Occipital lobe (tissue), 2 donors: Measurements from ENCODE around the gene PCDH9. TPM values are rescaled to one million over a fixed set of nuclear protein-coding genes. Genes with fewer than 3 reads are reported as not detected.
A peak's percentile ranks its signal among the peaks of the same experiment; 100 is the strongest.
"Not testable (repeated sequence)": the region's sequence is repeated elsewhere in the genome, so short reads cannot be mapped to it uniquely, and the experiment has no call there.

Experiments
- DNase-seq: peaks from one replicate; lab custom pipeline; 2025; lab: John Stamatoyannopoulos, UW
- total RNA-seq: library from RNA; depleted of rRNA; stranded (reverse); fragments of >200 nt; gene quantifications from one replicate; pipeline ENCODE4 v1.2.3, GENCODE V29; 2014

The PCDH9 gene
- total RNA-seq, 1 donor from 2014 or later: 113 TPM

DNA sequence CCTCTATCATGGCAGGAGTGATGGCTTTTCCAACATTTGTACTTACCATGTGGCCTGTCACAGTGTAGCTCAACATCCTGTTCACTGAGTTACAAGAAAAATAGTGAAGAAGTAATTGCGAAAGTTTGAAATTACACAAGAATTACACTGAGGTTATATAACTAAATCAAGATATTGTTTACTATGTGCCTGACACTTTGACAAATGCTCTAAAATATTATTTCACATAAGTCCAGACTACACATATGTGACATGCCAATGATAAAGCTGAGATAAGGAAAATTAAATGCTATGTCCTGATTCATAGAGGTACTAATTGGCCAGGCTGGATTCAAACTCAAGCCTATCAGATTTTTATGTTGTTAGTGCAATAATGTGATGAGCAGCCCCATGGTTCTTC, 451.7 kb downstream of the PCDH9 start:
- no peak for DNase-seq

DNA sequence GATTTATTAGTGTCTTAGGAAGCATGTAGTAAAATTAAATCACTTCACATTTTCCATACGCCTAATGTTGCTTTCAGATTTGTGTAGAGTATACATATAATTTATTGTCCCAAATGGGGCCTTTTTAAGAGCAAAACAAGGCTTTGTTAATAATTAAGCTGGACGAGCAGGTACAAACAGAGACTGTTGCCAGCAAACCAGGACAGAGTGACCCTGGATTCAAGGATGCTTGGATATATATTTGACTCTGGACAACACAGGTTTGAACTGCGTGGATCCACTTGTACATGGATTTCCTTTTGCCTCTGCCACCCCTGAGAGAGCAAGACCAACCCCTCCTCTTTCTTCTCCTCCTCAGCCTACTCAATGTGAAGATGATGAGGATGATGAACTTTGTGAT, 454.9 kb downstream of the PCDH9 start:
- no peak for DNase-seq

DNA sequence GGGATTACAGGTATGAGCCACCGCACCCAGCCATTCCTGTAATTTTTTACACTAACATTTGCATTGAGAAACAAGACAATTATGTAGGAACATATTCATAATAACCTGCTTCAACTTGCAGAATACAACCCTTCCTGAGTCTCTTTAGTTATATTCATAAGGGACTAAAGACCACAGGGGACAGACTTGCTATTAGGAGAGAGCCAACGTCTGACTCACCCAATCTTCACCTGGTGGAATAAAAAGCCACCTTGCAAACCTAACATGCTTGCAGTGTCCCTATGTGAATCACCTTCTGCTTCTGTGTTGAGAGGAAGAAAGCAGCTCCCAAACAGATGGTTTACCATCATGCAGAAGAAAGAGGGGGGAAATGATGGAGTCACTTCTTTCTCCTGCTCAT, 456.1 kb downstream of the PCDH9 start:
- no peak for DNase-seq

DNA sequence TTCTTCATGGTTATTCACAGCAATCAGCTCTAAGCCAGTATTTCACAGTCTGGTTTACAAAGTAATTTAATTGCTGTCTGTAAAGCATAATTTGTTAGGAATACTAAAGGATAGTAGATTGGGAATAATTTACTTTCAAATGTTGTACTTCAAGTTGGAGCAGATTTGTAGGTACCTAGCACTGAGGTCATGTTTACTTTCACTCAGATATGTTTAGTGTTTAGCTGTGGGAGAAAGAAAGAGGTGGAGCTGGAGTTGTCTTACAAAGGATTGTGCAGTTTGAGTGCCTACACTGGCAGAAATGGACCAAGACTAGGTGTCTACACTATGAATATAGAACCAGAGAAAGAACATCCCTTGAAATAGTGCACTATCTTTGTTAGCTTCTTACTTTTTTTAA, 464.6 kb downstream of the PCDH9 start:
- DNase-seq: no peak

DNA sequence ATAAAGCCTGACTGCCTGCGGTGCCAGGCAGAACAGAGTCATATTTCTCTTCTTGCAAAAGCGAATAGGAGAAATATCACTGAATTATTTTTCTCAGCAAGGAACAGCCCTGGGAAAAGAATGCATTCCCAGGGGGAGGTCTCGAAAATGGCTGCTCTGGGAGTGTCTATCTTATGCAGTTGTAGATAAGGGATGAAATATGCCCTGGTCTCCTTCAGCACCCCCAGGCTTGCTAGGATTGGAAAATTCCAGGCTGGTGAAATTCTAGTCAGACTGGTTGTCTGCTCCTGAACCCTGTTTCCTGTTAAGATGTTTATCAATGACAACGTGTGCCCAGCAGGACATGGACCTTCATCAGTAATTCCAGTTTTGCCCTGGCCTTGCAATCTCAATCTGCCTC, 469.5 kb downstream of the PCDH9 start:
- not testable (repeated sequence) for DNase-seq

DNA sequence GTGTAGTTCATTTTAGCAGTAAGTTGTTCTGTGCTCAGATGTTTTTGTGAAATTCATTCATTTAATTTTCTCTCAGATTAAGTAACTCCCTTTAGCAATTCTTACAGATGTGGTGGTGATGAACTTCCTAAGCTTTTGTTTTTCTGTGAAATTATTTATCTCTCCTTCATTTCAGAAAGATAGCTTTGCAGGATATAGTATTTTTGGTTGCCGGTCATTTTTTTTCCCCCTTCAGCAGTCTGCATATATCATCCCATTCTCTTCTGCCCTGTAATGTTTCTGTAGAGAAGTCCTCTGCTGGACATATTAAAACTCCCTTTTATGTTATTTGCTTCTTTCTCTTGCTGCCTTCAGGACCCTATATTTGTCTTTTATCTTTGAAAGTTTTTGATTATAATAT, 470.2 kb downstream of the PCDH9 start:
- DNase-seq: no peak

DNA sequence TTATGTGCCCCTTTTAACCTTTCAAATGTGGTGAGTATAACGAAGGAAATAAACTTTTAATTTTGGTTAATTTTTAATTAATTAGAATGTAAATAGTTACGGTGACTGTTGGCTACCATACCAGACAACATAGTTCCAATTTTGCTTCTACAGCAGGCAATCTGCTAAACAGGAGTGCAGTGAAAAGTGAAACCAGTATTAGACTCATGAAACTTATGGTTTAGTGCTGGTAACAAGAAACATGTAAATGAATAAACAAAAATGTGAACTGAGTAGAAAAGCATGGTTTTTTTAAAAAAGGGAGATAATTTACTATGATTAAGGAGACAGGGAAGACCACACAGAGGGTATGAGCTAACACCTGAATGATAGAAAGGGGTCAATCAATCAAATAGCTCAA, 478.4 kb downstream of the PCDH9 start:
- DNase-seq: no peak

DNA sequence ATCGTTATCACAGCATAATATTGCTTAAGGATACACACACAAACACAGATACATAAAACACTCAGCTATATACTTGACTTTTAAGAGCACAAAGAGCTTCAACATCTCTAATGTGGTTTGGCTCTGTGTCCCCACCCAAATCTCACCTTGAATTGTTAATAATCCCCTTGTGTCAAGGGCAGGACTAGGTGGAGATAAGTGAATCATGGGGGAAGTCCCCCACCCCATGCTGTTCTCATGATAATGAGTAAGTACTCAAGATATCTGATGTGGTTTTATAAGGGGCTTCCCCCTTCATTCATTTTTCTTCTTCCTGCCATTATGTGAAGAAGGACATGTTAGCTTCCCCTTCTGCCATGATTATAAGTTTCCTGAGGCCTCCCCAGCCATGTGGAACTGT, 481.4 kb downstream of the PCDH9 start:
- DNase-seq: no peak

DNA sequence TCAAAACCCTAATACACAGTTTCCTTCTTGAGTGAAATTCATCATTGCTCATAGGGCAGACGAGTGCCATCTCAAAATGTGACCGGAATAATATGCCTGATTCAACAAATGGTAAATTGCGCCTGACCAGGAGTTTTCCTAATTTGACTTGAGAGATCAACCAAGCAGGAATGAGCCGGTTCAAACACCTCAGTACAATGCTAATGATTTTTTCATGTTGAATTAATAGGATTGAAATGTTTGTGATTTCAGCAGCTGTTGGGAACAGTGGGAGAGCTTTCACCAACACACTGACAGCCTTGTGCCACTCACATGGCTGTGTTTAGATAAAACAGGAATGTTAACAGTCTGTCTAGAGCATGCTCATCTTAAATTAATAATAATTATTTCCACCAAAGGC, 484.8 kb downstream of the PCDH9 start:
- no peak for DNase-seq

DNA sequence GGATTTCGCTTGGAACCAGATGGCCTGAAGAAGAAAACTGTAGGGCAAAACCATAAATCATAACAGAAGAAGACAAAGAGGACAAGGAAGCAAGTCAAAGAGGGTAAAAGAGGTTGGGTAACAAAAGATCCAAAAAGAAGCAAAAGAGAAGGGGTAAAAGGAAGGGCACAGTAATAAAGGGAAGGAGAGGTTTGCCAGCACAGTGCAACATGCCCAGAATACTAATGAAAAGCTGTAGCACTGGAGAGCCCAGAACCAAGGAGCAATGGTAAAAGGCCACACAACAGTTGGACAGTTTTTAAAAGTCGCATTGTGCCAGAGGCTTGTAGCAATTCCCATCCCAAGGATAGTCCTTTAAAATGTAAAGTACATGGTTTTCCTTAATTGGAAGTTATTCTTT, 506.6 kb downstream of the PCDH9 start:
- no peak for DNase-seq

DNA sequence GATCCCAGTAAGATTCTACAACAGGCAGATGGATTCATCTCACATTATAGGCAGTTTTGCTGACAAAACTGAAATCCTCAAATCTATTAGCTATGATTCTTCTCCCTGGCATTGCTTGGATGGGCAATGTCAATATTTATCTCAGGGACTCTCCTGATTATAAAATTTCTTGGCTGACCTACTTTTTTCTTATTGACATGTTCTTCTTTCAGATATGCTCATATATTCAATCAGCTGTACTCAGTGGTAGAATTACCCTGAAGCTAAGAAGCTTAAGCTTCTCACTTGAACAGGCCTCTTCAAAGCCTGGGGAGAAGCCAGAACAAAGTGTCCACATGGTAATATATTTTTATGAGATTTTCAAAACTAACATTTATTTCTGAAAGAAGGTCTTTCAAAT, 513.6 kb downstream of the PCDH9 start:
- DNase-seq: no peak

DNA sequence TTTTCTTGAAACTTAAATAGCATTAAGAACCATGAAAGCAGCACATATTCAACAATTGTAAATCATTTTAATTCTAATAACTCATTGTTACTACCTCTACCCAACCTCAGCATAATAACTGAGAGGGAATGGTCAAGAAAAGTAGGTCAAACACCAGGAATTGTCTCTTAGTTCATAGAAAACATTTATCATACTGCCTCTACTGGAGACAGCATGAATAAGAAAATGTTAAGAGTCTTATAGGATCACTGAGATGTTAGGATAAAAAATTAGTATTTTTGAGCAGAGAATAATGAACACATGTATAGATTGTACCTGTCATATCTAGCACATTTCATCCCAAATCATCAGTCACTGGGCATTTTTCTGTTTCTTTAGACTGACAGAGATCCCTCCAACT, 515.3 kb downstream of the PCDH9 start:
- no peak for DNase-seq

DNA sequence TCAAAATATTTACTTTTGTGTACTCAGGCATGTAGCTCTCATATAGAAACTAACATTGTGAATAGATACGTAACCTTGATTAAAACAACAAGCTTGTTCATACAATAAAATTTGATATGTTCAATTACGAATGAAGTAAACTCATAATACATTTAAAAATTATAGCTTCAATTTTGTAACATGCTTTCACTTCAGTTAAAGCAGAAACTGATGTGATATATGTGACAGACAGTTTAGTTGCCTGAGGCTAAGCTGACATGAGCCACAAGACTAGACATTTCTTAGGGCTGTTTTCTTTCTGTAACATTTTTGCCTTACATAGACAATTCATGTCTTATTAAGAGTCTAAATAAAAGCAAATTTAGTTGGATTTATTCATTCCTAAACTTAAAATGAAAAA, 526.0 kb downstream of the PCDH9 start:
- DNase-seq: no peak

DNA sequence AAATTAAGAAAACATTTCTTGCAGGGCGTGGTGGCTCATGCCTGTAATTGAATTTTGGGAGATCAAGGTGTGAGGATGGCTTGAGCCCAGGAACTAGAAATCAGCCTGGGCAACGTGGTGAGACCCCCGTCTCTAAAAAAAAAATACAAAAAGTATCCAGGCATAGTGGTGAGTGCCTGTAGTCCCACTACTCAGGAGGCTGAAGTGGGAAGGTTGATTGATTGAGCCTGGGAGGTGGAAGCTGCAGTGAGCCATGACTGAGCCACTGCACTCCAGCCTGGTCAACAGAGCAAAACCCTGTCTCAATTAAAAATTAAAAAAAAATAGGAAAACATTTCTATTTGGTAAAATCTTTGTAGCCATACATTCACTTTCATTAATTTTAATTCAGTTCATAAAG, 526.5 kb downstream of the PCDH9 start:
- DNase-seq: no peak

DNA sequence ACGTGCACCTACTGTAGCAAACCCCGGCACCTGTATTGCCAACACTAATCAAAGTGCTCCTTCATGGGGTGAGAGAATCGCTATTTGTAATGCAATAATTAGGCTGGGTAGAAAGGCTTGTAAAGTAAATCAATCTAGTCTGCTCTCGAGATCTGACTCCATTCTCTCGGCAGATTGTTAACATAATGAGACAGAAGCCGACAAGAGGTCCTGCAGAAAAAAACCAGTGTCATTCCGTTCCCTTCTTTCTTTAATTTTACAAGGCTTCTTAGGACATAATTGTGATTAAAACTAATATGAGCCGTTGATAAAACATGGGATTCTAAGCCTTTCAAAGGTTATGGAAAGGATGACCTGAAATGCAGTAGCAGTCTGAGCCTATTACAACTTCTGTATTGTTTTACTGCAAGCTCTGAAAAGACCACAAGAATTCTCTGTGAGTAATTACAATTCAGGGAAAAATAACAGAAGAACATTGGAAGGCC, 530.0 kb downstream of the PCDH9 start:
- DNase-seq: no peak

DNA sequence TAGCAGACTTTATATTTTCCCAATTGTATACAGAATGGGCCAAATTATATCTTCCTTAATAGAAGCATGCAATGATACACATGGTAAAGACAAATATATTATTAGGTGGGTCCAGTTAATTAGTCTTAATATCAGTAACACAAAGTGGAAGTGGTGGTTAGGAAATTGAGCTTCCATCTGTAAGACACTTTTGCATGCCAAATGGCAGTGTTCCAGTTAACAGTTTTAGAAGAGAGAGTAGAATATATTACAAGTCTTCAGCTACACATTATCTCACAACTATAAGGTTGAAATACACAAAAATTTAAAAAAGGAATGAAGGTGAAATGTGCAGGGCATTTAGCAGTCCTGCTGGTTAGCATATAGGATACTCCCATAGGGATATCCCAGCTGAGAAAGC, 536.5 kb downstream of the PCDH9 start:
- no peak for DNase-seq

DNA sequence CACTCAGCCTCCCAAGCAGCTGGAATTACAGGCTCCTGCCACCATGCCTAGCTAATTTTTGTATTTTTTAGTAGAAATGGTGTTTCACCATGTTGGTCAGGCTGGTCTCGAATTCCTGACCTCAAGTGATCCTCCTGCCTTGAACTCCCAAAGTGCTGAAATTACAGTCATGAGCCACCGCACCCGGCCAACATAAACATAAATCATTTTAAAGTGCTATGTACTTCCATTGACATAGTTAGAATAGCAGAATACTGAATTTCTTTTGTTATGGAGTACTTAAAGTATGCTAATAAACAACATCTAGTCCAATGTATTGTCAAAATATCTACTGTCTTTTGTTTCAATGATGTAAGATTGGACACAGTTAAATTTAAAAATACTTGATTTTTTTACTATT, 539.0 kb downstream of the PCDH9 start:
- DNase-seq: no peak

DNA sequence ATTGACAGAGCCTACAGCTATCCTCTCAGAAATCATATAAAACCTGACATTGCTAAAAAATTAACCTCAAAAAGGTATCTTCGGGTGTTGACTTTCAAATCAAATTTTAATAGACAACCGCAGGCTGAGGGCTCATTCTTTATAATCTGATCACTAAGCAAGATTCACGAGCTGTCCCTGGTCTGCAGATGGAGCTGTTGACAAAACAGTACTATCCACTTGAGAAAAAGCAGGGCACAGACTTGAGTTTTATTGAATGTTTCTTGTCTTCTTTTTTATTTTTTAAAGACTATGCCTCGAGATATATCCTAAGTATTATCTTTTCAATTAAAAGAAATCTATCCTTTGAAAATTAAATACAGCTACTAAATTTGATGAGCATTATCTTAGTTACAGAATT, 540.5 kb downstream of the PCDH9 start:
- DNase-seq: no peak

DNA sequence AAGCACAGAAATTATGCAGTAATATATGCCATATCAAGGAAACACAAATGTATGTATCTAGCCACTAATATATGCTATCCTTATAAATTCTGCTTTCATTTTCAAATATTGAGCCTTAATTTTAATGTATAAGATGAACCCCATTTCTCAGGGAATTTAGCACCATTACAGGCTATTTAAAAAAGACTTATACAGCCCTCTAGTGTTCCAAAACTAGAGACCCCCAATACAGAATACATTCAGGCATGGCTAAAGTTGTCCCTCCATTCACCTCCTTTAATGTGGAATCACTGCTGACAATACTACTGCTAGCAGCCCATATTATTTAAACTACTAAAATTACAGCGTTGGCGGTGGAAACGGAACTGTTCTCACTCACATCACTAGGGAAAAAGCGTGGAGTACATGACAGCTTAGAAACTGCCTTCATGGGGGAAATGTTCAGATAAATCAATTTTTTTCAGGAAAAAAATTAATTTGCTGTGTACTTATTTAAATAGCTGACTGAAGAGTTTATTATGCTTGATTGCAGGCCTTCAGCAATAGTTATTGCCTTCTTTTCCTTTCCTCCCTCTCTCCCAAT, 541.0 kb downstream of the PCDH9 start:
- no peak for DNase-seq

DNA sequence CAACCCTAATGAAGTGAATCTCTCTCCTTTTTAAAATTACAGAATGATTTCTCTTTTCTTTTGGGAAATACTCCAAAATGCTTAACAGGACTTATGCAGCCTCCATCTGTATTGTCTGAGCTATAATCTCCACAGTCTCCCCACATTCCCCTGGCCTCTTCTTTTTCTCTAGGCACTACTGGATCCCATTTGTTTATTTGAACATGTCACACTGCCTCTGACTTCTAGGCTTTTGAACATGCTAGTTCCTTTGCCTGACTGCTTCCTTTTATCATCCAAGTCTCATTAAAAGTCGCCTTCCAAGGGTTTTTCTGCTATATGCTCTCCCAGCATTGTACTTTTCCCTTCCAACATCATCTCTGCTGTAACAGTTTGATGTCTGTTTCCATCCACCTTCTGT, 548.7 kb downstream of the PCDH9 start:
- DNase-seq: no peak

DNA sequence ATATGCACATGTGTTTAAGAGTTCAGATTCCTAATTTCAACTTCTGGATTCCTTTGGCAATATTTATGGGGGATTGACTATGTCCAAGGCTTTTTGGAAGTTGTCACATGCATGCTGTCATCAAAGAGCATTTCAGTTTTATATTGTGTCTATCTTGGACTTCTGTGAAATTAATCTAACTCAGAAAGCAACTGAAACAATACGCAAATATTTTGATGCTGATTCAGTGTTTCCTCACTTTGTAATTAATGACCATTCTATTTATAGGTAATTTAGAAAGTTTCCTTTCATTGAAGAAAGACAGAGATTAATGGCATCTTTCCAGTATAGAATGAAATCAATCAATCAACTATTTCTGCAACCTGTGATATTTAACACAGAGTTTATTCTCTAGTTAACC, 550.1 kb downstream of the PCDH9 start:
- DNase-seq: no peak

DNA sequence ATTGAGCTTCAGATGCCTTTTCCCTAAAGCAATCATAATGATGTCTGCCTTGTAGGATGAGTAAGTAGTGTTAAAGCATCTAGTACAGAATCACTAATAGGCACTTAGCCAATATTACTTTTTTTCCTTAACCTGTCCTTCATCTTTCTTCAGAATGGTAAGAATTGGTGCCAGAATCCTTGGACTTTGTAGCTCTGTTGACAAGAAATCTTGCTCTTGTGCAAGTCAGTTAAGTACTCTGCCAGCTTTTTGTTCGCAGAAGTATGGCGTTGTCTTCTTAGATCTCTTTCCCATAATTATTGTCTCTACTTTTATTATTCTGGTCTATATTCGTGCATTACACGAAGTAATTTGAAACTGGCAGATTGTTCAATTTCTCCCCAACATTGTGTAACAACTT, 554.5 kb downstream of the PCDH9 start:
- no peak for DNase-seq

DNA sequence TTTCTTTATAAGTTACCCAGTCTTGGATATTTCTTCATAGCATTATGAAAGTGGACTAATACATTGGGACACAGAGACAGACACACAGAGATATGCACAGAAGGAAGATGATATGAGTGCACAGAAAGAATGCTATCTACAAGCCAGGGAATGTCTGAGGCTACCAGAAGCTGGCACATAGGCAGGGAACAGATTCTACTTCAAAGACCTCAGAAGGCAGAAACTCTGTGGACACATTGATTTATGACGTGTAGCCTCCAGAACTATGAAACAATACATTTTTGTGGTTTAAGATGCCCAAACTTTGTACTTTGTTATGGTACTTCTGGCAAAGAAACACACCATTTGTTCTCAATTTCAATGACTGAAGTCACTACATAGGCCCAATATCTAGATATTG, 556.7 kb downstream of the PCDH9 start:
- no peak for DNase-seq

DNA sequence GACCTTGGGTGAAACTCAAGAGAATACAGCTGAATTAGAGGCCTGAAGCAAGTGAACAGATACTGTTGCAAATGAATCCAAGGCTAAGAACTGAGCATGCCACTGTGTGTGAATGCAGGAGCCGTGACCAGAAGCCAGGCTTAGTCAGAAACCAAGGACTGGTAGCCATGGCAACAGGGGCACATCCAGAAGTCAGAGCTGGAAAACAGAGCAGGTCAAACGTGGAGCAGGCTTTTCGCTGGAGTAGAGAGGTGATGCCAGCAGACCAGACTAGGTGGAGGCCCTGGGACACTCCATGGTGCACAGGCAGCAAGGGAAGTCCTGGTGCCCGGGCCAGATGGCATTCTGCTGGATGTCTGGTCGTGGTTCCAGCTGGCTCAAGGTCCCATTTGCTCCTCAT, 564.1 kb downstream of the PCDH9 start:
- peak; percentile 49 for DNase-seq
